Adrenal gland (tissue), 5 donors: Measurements from ENCODE around the gene ORMDL1.

ENCODE experiments used
- POLR2A ChIP-seq, 2 donors: fragments of 450-650 bp; IDR thresholded peaks; one replicate each; pipeline ENCODE4 v1.6.1; 2017; ENCODE audit warnings: antibody characterized with exemption in 2 of 2, mild to moderate bottlenecking in 2 of 2, moderate library complexity in 1 of 2
- TF ChIP-seq, protein P1 (sequence below), 6 experiments: fragments of 450-650 bp in 4 of 6; fragments of 200-600 bp in 2 of 6; sonication (generic) in 1 of 6; IDR thresholded peaks; 1 replicate in 5 of 6; 2 replicates in 1 of 6; pipeline versions ENCODE4 v1.5.1 to v1.8.0; 2016 to 2021; ENCODE audit warnings: antibody characterized with exemption in 6 of 6, mild to moderate bottlenecking in 2 of 6, moderate library complexity in 1 of 6
- donor health status: DM: no; HTN: no; CAD: no.

DNA sequence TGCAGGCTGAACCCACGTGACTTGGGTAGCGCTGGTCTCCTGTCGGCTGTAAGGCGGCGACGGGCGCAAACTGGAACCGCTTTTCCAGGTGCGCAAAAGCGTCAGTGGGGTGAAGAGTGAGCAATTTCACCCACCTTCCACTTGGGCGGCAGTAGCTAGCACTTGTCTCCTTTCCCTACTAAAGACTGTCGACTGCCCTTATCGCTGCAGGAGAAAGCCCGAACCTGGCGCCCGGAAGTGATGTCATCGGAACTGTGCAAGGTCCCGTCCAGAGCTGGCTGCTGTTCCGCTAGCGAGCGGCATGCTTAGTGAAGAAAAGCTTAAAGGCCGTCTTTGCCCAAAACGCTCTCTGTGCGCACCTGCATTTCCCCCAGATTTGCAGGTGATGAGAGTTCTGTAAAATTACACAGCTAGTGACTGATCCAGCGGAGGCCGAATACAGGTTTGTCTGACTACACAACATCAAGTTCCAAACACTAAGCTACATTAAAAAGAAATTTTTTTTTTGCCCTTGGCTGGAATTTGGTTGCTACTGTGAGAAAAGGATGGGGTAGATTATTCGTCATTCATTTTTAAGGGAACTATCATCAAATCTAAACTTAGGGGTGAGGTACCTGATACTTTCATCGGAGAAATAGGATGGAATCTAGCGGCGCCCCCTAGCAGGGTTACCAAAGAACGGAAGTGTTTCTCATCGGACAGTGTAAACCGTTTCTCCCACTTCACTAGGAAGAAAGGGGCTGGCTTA, 21.4 kb downstream of the ORMDL1 start, which contains the start of gene OSGEPL1:
- TF ChIP-seq, protein P1, sequence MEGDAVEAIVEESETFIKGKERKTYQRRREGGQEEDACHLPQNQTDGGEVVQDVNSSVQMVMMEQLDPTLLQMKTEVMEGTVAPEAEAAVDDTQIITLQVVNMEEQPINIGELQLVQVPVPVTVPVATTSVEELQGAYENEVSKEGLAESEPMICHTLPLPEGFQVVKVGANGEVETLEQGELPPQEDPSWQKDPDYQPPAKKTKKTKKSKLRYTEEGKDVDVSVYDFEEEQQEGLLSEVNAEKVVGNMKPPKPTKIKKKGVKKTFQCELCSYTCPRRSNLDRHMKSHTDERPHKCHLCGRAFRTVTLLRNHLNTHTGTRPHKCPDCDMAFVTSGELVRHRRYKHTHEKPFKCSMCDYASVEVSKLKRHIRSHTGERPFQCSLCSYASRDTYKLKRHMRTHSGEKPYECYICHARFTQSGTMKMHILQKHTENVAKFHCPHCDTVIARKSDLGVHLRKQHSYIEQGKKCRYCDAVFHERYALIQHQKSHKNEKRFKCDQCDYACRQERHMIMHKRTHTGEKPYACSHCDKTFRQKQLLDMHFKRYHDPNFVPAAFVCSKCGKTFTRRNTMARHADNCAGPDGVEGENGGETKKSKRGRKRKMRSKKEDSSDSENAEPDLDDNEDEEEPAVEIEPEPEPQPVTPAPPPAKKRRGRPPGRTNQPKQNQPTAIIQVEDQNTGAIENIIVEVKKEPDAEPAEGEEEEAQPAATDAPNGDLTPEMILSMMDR (IDR thresholded peaks at IDR 0.05) = peak; percentile 9 to 57 (median 40)
- peak; percentile 10 to 64 for TF ChIP-seq POLR2A (IDR thresholded peaks at IDR 0.05)
